Glutamatergic neuron (in vitro differentiated cells): ENCODE results near the gene LEPR. TPM values are rescaled to one million over a fixed set of nuclear protein-coding genes. Genes with fewer than 3 reads are reported as not detected.

Experiments used
- DNase-seq: peaks from one replicate; pipeline ENCODE4 v3.0.0; 2022
- H3K27ac Mint-ChIP-seq: one replicate; pipeline ENCODE4 v1.8.0; 2020; ENCODE audit warnings: mild to moderate bottlenecking, mixed read lengths, inconsistent platforms; ENCODE audit not compliant: unreplicated experiment
- H3K27me3 Mint-ChIP-seq: one replicate; pipeline ENCODE4 v1.8.0; 2020; ENCODE audit warnings: mild to moderate bottlenecking, moderate library complexity, mixed read lengths, inconsistent platforms; ENCODE audit not compliant: unreplicated experiment
- H3K36me3 Mint-ChIP-seq: one replicate; pipeline ENCODE4 v1.8.0; 2020; ENCODE audit warnings: mild to moderate bottlenecking, mixed read lengths, inconsistent platforms; ENCODE audit not compliant: unreplicated experiment
- H3K4me1 Mint-ChIP-seq: one replicate; pipeline ENCODE4 v1.8.0; 2020; ENCODE audit warnings: mild to moderate bottlenecking, low read depth, mixed read lengths, inconsistent platforms; ENCODE audit not compliant: unreplicated experiment
- H3K4me3 Mint-ChIP-seq: one replicate; pipeline ENCODE4 v1.8.0; 2020; ENCODE audit warnings: mild to moderate bottlenecking, mixed read lengths, inconsistent platforms; ENCODE audit not compliant: unreplicated experiment
- H3K9me3 Mint-ChIP-seq: one replicate; pipeline ENCODE4 v1.8.0; 2020; ENCODE audit warnings: mild to moderate bottlenecking, moderate library complexity, mixed read lengths, inconsistent platforms; ENCODE audit not compliant: unreplicated experiment
- long read RNA-seq: library from polyadenylated mRNA; unstranded; transcript quantifications from one replicate; pipeline ENCODE4 v2.0.0, GENCODE V29; 2020; ENCODE audit not compliant: unreplicated experiment
- total RNA-seq: library from RNA; stranded (reverse); fragmentation: NEBNext Ultra II Directional; extraction: Animal tissue kit (Norgen Biotek cat#: 25700); gene quantifications from one replicate; pipeline ENCODE4 v1.2.1, GENCODE V29; 2021; ENCODE audit not compliant: unreplicated experiment
- TF ChIP-seq, protein P1 (sequence below): fragments of 200-600 bp; sonication (generic); IDR thresholded peaks from one replicate; pipeline ENCODE4 v1.5.0; 2021; ENCODE audit not compliant: partially characterized antibody, unreplicated experiment

LEPR gene, protein sequence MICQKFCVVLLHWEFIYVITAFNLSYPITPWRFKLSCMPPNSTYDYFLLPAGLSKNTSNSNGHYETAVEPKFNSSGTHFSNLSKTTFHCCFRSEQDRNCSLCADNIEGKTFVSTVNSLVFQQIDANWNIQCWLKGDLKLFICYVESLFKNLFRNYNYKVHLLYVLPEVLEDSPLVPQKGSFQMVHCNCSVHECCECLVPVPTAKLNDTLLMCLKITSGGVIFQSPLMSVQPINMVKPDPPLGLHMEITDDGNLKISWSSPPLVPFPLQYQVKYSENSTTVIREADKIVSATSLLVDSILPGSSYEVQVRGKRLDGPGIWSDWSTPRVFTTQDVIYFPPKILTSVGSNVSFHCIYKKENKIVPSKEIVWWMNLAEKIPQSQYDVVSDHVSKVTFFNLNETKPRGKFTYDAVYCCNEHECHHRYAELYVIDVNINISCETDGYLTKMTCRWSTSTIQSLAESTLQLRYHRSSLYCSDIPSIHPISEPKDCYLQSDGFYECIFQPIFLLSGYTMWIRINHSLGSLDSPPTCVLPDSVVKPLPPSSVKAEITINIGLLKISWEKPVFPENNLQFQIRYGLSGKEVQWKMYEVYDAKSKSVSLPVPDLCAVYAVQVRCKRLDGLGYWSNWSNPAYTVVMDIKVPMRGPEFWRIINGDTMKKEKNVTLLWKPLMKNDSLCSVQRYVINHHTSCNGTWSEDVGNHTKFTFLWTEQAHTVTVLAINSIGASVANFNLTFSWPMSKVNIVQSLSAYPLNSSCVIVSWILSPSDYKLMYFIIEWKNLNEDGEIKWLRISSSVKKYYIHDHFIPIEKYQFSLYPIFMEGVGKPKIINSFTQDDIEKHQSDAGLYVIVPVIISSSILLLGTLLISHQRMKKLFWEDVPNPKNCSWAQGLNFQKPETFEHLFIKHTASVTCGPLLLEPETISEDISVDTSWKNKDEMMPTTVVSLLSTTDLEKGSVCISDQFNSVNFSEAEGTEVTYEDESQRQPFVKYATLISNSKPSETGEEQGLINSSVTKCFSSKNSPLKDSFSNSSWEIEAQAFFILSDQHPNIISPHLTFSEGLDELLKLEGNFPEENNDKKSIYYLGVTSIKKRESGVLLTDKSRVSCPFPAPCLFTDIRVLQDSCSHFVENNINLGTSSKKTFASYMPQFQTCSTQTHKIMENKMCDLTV
- total RNA-seq: 6.8 TPM
- long read RNA-seq, partial matches to known transcripts: 0 of 6 reads
- long read RNA-seq, other reads (novel, unspliced or antisense): 6 of 6 reads

DNA sequence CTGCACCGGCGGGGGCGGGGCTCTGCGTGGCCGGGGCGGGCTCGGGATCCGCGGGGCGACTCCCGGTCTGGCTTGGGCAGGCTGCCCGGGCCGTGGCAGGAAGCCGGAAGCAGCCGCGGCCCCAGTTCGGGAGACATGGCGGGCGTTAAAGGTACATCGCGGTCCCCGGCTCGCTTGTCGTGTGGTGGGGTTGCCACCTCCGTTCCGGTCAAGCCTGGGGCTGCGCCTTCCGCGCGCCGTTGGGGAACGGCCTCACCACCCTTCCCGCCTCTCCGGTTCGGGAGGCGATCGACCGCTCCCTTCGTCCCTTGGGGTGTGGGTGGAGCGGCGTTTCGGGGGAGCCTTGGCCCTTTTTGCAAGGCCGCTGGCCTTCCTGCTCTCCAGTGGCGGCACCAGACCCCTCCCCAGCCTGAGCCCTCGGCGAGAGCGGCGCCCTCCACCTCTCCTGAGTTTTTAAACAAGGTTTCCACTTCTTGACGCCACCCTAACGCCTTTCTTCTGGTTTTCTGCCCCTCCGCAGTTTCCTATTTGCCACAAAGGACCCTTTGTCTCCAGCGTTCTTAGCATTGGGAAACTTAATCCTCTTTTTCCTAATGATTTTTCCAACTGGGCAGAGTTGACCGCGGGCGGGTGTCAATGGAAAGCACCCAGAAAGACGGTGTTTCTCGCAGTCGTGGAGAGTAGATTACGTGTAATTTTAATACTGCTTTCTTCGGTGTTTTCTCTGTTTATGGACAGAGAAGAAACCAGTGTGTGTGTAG lies at the start of gene LEPR, which contains the start of gene LEPROT:
Gene LEPR (plus strand): TSS at position 79 of the 761 bp plus-strand sequence. CDS start 144,898 bp downstream, outside the sequence.
Gene LEPROT (plus strand): TSS at position 79 of the 761 bp plus-strand sequence. CDS start 57 bp downstream, at position 136.
- Mint-ChIP-seq H3K27ac (peak within 1 kb of the TSS; percentile 89), H3K27me3 (peaks cover 3% of the 10 kb centered on the region), H3K36me3 (no peaks in the 10 kb centered on the region), H3K4me1 (peaks cover 7% of the 10 kb centered on the region), H3K9me3 (peaks cover 8% of the 10 kb centered on the region), H3K4me3 (peak within 1 kb of the TSS; percentile 95)
- DNase-seq: peak; percentile 81
- TF ChIP-seq, protein P1, sequence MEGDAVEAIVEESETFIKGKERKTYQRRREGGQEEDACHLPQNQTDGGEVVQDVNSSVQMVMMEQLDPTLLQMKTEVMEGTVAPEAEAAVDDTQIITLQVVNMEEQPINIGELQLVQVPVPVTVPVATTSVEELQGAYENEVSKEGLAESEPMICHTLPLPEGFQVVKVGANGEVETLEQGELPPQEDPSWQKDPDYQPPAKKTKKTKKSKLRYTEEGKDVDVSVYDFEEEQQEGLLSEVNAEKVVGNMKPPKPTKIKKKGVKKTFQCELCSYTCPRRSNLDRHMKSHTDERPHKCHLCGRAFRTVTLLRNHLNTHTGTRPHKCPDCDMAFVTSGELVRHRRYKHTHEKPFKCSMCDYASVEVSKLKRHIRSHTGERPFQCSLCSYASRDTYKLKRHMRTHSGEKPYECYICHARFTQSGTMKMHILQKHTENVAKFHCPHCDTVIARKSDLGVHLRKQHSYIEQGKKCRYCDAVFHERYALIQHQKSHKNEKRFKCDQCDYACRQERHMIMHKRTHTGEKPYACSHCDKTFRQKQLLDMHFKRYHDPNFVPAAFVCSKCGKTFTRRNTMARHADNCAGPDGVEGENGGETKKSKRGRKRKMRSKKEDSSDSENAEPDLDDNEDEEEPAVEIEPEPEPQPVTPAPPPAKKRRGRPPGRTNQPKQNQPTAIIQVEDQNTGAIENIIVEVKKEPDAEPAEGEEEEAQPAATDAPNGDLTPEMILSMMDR: no peak

DNA sequence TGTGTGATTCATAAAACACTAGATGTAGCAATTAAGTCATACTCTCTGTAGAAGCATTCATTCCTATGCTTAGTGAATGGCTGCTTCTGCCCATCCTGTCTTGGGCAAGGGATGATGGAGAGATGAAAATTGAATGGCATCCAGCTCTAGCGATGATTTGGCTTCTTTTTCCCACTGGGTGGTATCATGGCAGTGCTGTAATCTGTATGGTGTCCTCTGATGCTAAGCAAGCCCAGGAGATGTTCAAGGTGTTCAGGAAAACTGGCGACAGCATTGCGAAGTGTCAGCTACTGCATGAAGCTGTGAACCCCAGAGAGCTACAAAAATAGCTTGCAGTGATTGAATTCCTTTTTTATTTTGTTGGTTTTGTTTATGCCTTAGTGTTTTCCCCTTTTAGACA lies 48.9 kb upstream of the LEPR start:
- H3K9me3 Mint-ChIP-seq: no peaks in the 10 kb centered on the region
- no peaks in the 10 kb centered on the region for H3K4me1 Mint-ChIP-seq
- H3K4me3 Mint-ChIP-seq: no peak overlapping the region
- H3K27me3 Mint-ChIP-seq: no peaks in the 10 kb centered on the region
- H3K36me3 Mint-ChIP-seq: peaks cover 6% of the 10 kb centered on the region
- H3K27ac Mint-ChIP-seq: no peak overlapping the region
- TF ChIP-seq, protein P1: no peak
- DNase-seq: no peak

DNA sequence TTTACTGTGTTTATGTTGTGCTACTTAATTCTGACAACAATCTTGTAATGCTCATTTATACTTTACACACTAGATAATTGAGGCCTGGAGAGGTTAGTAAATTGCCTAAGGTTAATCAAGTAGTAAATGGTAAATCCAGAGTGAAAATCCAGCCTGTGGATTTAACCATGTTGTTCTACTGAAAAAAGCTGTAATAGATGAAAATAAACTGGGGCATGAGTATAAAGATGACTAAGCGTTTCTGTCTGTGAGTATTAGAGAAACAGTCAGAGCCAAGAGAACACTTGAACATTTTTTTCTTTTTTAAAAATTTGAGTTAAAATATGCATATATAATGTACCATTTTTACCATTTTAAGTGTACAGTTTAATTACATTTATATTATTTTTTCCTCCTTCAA lies 47.9 kb upstream of the LEPR start:
- Mint-ChIP-seq H3K9me3 (no peaks in the 10 kb centered on the region), H3K27me3 (no peaks in the 10 kb centered on the region), H3K36me3 (peaks cover 6% of the 10 kb centered on the region), H3K4me1 (no peaks in the 10 kb centered on the region), H3K4me3 (no peak overlapping the region), H3K27ac (no peak overlapping the region)
- TF ChIP-seq, protein P1: no peak
- no peak for DNase-seq

DNA sequence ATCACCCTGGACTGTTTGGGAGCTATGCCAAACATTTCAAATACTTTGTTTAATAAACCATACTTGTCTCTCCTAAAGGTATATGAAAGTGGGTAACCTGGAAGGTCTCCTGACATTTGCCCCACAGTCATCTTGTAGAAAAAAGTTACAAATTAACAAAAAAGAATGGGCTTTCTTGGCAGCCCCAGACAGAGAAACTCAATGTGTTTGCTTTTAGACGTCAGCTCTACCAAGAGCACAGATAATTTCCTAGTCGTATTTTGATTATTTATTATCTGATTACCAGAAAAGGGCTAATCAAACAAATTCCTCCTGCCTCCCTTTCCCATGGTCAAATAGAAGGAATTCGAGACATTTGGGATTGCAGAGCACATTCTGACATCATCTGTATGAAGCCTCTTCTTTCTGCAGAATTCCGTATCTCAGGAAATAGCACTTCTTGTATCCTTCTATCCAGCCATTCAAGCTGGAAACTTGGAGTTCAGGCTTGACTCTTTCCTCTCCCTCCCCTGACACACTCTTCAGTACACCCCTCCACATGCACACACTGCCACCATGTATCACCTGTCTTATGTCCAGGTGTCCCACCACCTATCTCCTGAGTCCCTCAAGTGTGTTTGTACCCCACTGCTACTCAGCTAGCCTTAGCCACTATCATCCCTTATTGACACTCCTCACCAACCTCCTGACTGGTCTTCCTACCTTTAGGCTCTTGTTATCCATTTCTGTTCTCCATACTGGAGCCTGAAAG lies 42.8 kb upstream of the LEPR start:
- Mint-ChIP-seq H3K27me3 (peaks cover 2% of the 10 kb centered on the region), H3K27ac (no peak overlapping the region), H3K36me3 (peaks cover 12% of the 10 kb centered on the region), H3K9me3 (no peaks in the 10 kb centered on the region), H3K4me3 (no peak overlapping the region), H3K4me1 (no peaks in the 10 kb centered on the region)
- no peak for DNase-seq
- TF ChIP-seq, protein P1: no peak
